ENCODE data around the gene PLN.

Gene PLN

GRCh38 chr6:118548136-118548535 lies at the start of gene PLN:
Gene PLN (plus strand): TSS chr6:118548296. CDS start chr6:118558922, 10,626 bp downstream.
- no peak for DNase-seq

- no peak for DNase-seq
These were observed 47.7 kb upstream of the PLN start for GRCh38 chr6:118500130-118501015.

DNA sequence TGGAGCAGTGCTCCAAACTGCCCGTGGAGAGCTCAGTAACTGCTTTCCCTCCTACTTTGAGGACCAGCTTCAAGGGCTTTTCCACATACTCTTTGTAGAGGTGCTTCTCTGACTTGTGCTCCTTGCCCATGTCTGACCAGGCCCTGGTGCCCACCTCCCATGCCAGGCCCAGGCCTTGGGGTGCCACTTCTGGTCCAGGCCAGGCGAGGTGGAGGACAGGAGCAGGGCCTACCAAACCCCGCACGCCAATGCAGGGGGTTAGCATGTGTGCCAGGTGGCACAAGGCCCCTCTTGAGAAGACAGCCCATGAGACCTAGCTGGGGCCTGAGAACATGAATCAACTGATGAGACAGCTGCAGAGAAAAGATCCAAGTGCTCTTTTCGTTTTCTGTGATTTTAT lies 47.0 kb upstream of the PLN start:
- no peak for DNase-seq

DNA sequence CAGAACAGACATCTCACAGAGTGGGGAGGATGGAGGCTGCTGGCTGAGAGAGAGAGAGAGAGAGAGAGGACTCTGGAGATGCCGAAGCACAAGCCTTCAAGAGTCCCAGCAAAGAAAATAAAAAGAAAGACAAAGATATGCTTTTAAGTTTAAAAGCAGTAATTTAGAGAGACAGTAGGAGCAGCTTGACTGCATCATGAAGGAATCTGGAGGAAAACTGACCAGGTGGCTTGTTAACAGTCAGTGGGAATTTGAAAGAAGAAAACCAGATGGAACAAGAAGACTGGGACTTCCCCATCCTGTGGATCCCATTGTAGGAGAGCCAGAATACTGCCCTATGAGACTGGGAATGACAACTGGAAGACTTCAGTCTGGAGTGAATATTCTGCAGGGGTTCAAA lies 46.3 kb upstream of the PLN start:
- DNase-seq: no peak

DNA sequence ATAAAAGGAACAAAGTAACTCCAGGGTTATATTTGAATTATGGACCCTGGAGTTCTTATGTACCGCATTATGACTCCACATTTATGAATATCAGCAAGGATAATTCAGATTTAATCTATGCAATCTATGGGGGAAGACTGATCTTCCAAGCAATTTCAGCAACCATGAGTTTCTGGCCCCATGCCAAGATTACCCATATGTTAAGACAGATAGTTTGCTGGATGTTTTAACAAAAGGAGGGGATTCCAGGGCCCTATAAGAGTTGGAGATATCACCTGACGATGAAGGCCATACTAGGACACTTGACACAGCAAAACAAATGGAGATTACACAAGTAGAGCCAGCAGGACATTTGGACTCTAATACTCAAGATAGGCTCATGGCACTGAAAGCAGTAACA lies 45.9 kb upstream of the PLN start:
- no peak for DNase-seq

DNA sequence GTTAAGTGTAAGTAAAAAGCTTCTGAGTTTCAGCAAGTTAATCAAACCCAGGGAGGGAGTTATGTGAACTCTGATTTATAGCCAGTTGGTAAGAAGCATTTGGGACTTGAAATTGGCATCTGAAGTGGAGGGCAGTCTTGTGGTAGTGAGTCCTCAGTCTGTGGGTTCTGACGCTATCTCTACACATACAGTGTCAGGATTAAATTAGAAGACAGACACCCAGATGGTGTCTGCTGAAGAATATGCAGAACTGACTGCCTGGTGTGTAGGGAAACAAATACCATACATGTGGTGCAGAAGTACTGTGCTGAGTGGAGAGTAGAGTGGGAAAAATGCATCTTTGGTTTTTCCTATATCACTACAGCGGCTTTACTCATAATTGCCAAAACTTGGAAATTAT lies 43.5 kb upstream of the PLN start:
- DNase-seq: no peak

- no peak for DNase-seq
These were observed 42.4 kb upstream of the PLN start for GRCh38 chr6:118505656-118506055.

DNA sequence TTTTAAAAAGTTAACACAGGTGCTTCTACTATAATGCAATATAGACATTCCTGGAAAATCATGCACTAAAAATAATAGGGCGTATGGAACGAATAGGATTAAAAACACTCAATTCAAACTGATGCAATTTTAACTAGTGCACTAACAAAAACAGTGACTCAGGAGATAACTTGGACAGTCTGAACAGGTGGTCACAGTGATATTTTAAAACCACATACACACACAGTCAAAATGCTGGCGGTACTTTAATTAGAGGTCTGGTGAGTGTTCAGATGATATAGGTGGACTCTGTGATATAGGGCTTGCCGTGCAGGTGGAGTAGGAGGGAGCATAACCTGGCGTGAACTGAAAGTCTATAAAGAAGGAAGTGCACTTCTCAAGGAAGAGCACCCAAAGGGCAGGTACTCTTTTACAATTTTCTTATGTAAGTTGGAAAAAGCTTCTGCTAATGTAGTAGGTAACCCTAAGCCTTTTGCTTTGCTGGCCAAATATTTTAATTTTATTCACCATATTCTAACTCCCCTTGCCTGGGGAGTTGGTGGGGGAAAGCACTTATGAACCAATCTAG lies 41.9 kb upstream of the PLN start:
- DNase-seq: no peak

DNA sequence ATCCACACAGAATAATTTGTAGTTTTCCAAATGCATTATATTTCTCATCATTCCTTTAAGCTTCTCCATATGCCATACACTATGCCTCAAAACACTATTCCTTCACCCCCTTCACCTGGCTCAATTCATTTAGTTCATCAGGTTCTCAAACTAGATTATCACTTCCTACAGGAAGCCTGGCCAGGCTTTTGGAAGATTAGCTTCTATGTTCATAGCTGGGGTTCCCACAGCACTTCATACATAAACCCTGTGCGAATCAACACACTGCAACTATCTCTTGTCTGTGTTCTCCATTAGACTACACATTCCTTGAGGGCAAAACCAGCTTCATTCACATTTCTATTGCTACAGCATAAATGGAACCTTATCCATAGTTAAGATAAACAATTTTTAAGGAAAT lies 40.5 kb upstream of the PLN start:
- DNase-seq: no peak

DNA sequence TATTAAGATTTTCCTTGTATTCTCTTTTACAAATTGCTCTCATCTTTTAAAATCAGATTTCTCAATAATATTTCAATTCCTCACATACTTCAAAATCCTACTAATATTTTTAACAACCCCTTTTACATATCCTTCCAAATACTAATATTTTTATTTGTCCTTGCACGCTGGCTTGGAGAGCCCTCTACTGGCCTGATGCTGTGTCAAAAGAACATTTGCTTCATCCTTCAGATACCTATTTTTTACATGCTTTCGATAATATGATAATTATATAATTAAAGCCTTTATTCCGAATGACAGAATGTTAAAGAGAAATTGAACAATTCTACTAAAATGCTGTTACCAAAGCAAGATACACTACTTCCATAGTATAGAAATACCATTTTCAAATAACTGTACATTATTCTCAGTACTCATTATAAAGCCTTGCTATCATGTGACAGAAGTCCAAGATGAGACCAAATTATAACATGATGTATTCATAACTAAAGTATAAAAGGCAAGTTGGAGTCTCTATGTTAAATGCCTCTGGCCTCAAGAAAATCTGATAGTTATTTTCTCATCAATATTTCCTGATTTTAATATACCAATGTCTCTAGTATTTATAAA lies 39.0 kb upstream of the PLN start:
- no peak for DNase-seq

DNA sequence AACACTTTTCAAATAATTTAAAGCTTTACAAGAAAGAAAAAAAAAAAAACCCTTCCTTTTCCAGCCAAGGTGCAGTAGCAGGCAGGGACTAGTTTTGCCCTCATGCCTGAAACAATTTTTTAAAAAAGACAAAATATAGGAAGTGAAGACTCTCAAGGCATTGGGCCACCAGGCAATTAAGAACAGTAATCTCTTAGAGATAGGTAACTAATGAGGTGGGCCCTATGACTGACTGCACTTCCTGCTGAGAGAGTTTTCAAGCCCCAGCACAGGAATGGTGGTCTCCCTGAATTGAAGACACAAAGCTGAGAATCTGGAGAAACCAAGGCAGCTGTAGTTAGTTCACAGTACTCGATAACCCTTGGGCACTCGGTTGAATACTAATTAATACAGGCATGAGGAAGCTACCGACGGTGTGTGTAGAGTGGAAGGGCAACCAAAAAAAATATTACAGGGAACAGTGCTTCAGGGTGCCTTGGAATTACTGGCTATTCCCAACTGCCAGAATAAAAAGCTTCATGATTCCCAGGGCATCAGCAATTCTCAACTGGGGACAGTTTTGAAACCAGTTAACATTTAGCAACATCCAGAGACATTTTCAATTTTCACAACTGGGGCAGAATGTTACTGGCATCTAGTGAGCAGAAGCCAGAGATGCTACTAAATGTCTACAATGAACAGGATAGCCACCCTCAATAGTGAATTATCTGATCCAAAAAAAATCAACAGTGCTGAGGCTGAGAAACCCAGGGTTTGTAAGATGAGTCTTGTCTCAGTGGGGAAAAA lies 36.0 kb upstream of the PLN start:
- no peak for DNase-seq

DNA sequence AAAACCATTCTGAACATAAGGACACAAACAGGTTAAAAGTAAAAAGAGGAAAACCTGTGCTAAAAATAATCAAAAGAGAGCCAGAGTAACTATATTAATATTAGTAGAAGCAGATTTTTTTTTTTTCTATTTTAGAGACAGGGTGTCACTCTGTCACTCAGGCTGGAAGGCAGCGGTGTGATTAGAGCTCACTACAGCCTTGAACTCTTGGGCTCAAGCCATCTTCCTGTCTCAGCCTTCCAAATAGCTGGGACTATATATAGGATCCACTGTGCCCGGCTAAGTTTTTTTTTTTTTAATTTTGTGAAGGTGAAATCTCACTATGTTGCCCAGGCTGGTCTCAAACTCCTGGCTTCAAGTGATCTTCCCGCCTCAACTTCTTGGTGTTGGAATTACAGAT lies 33.4 kb upstream of the PLN start:
- no peak for DNase-seq

- DNase-seq: no peak
These were observed 25.7 kb upstream of the PLN start for GRCh38 chr6:118522422-118522821.

- no peak for DNase-seq
These were observed 24.9 kb upstream of the PLN start for GRCh38 chr6:118523216-118523615.

- no peak for DNase-seq
These were observed 23.4 kb upstream of the PLN start for GRCh38 chr6:118524686-118525085.

GRCh38 chr6:118525913-118526780 lies 21.9 kb upstream of the PLN start:
- no peak for DNase-seq

- DNase-seq: no peak
These were observed 20.0 kb upstream of the PLN start for GRCh38 chr6:118528129-118528528.

DNA sequence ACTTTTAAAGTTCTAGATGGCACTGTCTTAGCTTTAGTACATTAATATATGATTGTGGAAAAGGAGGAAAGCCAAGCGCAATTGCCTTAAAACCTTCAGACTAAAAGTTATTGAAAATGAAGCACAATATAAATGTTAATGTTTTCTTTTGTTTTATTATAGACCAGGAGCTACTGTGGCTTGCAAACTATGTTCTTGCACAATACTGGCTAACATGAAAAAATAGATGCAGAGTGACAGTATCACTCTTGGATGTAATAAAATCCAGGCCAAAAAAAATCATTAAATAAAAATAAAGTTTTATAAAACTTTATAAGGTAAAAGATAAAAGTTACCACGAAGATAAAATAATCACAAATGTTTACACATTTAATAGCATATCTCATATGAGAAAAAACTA lies 18.3 kb upstream of the PLN start:
- no peak for DNase-seq

- DNase-seq: no peak
These were observed 17.2 kb upstream of the PLN start for GRCh38 chr6:118530942-118531341.

GRCh38 chr6:118535176-118535844 lies 12.8 kb upstream of the PLN start:
- no peak for DNase-seq

- no peak for DNase-seq
These were observed 11.6 kb upstream of the PLN start for GRCh38 chr6:118536478-118536877.

- DNase-seq: no peak
These were observed 10.5 kb upstream of the PLN start for GRCh38 chr6:118537574-118537973.
